Measurements from ENCODE around the gene CYSTM1.
A peak's percentile ranks its signal among the peaks of the same experiment; 100 is the strongest.

CYSTM1 gene

GRCh38 chr5:140205952-140206351 lies 31.0 kb downstream of the CYSTM1 start:
- Histone ChIP-seq H3K27ac (ENCODE audit: extremely low read depth, low read depth, low read length) (no peak overlapping the region), H3K9me3 (ENCODE audit: control insufficient read depth, insufficient read depth, low read depth, low read length) (no peaks in the 10 kb centered on the region), H3K4me3 (ENCODE audit: low read depth, low read length) (no peak overlapping the region), H3K4me1 (ENCODE audit: control insufficient read depth, insufficient read depth, low read length) (peaks cover 4% of the 10 kb centered on the region), H3K36me3 (ENCODE audit: control insufficient read depth in 2 of 2, insufficient read depth in 1 of 2, low read length in 2 of 2) (no peaks in the 10 kb centered on the region)
- POLR2A ChIA-PET: interaction anchor here (1.5 kb wide), 1 partner anchor 10 kb away, joined by 4 read pairs; no protein-coding TSS in a partner anchor
- CTCF ChIA-PET: interaction anchor here (0.5 to 1.5 kb wide), 9 partner anchors 8 to 357 kb away, joined by 3 to 6 read pairs (median 3); no protein-coding TSS in a partner anchor
- peak; percentile 94 for TF ChIP-seq PRDM1 (tag by site-specific recombination; IDR thresholded peaks at IDR 0.05)
- no peak for TF ChIP-seq MZF1 (tag by site-specific recombination; IDR thresholded peaks at IDR 0.05; ENCODE audit: borderline replicate concordance)
- peak; percentile 38 for TF ChIP-seq CTCF (tag by site-specific recombination; IDR thresholded peaks at IDR 0.05)

GRCh38 chr5:140207250-140207964 lies 32.4 kb downstream of the CYSTM1 start:
- H3K36me3 ChIP-seq (ENCODE audit: control insufficient read depth in 2 of 2, insufficient read depth in 1 of 2, low read length in 2 of 2): no peaks in the 10 kb centered on the region
- no peaks in the 10 kb centered on the region for H3K9me3 ChIP-seq (ENCODE audit: control insufficient read depth, insufficient read depth, low read depth, low read length)
- no peak overlapping the region for H3K4me3 ChIP-seq (ENCODE audit: low read depth, low read length)
- ChIA-PET POLR2A (interaction anchor here (1.5 kb wide), 1 partner anchor 9 kb away, joined by 4 read pairs; no protein-coding TSS in a partner anchor), CTCF (interaction anchor here (0.6 to 0.8 kb wide), 4 partner anchors 14 to 1591 kb away, joined by 3 to 4 read pairs (median 4); no protein-coding TSS in a partner anchor)
- H3K4me1 ChIP-seq (ENCODE audit: control insufficient read depth, insufficient read depth, low read length): peaks cover 4% of the 10 kb centered on the region
- H3K27ac ChIP-seq (ENCODE audit: extremely low read depth, low read depth, low read length): no peak overlapping the region
- TF ChIP-seq ZNF146 (tag by site-specific recombination; IDR thresholded peaks at IDR 0.05): no peak
- TF ChIP-seq FEZF1 (tag by site-specific recombination; IDR thresholded peaks at IDR 0.05): no peak
- no peak for TF ChIP-seq HOXC10 (CRISPR knock-in tag; IDR thresholded peaks at IDR 0.05)
- no peak for TF ChIP-seq ZNF600 (tag by site-specific recombination; IDR thresholded peaks at IDR 0.05)

GRCh38 chr5:140208065-140208464 lies 33.1 kb downstream of the CYSTM1 start:
- H3K27ac ChIP-seq (ENCODE audit: extremely low read depth, low read depth, low read length): no peak overlapping the region
- no peak overlapping the region for H3K4me3 ChIP-seq (ENCODE audit: low read depth, low read length)
- peaks cover 4% of the 10 kb centered on the region for H3K4me1 ChIP-seq (ENCODE audit: control insufficient read depth, insufficient read depth, low read length)
- H3K36me3 ChIP-seq (ENCODE audit: control insufficient read depth in 2 of 2, insufficient read depth in 1 of 2, low read length in 2 of 2): no peaks in the 10 kb centered on the region
- CTCF ChIA-PET: interaction anchor here (0.6 to 0.8 kb wide), 3 partner anchors 14 to 305 kb away, joined by 3 to 5 read pairs (median 3); no protein-coding TSS in a partner anchor
- H3K9me3 ChIP-seq (ENCODE audit: control insufficient read depth, insufficient read depth, low read depth, low read length): no peaks in the 10 kb centered on the region
- POLR2A ChIA-PET: no interaction called here
- TF ChIP-seq ZNF26 (tag by site-specific recombination; IDR thresholded peaks at IDR 0.05): no peak
- TF ChIP-seq ZNF248 (tag by site-specific recombination; IDR thresholded peaks at IDR 0.05): no peak
- no peak for TF ChIP-seq HOXA7 (CRISPR knock-in tag; IDR thresholded peaks at IDR 0.05; ENCODE audit: borderline replicate concordance)
- no peak for TF ChIP-seq ZNF677 (tag by site-specific recombination; IDR thresholded peaks at IDR 0.05)
- no peak for TF ChIP-seq ZNF324 (tag by site-specific recombination; IDR thresholded peaks at IDR 0.05)
- TF ChIP-seq ZNF146 (tag by site-specific recombination; IDR thresholded peaks at IDR 0.05): peak; percentile 92
- TF ChIP-seq YY2 (tag by site-specific recombination; IDR thresholded peaks at IDR 0.05): no peak
- no peak for TF ChIP-seq ZNF529 (tag by site-specific recombination; IDR thresholded peaks at IDR 0.05; ENCODE audit: insufficient replicate concordance)
- no peak for TF ChIP-seq ZBTB10 (tag by site-specific recombination; IDR thresholded peaks at IDR 0.05)
- TF ChIP-seq ZNF18 (tag by site-specific recombination; IDR thresholded peaks at IDR 0.05): no peak
- peak; percentile 47; the same call in 1 of the 2 replicates for TF ChIP-seq ZNF580 (tag by site-specific recombination; IDR thresholded peaks at IDR 0.05)
- no peak for TF ChIP-seq ZNF426 (tag by site-specific recombination; IDR thresholded peaks at IDR 0.05)
- no peak for TF ChIP-seq ZNF610 (tag by site-specific recombination; IDR thresholded peaks at IDR 0.05; ENCODE audit: borderline replicate concordance)
- no peak for TF ChIP-seq HIC1 (tag by site-specific recombination; IDR thresholded peaks at IDR 0.05)
